Measurements from ENCODE around the gene TCF21. TPM values are rescaled to one million over a fixed set of nuclear protein-coding genes. Genes with fewer than 3 reads are reported as not detected.

Gene TCF21
- total and polyA plus RNA-seq, 2 of the 13 experiments (the other 11 are each of a cell fraction or from before 2014, with no cell fraction given): not detected

DNA sequence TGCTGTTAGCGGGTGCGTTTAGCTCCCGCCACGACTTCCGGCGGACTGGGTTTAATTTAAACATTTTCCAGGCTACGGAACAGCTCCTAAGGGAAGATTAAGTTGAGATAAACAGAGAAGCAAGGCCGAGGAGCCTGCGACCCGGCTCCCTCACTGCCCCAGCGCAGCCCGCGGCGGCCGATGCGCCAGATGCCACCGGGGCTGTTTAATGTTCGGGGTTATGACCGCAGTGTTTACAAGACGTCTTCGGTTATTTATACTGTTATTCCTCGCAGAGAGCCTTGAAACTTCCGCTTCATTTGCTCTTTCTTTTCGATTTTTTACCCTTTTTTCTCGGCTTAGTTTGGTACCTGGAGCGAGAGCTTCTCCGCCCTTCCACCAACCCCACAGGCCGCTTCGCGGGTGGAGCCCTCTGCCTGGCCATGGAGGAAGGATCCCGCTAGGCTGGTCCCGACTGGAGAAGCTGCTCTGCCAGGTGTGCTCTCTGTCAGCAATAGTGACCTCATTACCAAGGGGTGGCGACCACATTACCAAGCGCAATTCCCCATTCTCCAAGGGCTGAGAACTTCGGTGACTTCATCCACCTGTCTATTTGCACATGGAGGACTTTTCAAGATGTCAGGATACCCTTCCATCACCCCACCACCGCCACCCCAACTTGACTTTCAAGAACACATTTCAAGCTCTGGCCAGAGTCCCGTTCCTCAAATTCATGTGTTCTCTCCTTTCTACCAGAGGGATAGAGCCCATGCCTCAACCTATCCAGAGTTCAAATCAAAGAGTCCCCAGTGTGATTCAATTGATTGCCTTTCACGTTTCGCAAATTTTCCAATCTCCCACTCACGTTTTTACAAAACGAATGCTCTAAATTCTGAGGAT is 4.1 kb downstream of the TCF21 start (continued):
- TF ChIP-seq, protein P1, sequence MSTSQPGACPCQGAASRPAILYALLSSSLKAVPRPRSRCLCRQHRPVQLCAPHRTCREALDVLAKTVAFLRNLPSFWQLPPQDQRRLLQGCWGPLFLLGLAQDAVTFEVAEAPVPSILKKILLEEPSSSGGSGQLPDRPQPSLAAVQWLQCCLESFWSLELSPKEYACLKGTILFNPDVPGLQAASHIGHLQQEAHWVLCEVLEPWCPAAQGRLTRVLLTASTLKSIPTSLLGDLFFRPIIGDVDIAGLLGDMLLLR (CRISPR knock-in tag; IDR thresholded peaks at IDR 0.05): no peak
- TF ChIP-seq ZMAT3 (CRISPR knock-in tag; conservative IDR thresholded peaks at IDR 0.05): no peak
- no peak for TF ChIP-seq SMAD1 (CRISPR knock-in tag; IDR thresholded peaks at IDR 0.05; ENCODE audit: borderline replicate concordance, low read depth)
- TF ChIP-seq ZNF180 (CRISPR knock-in tag; IDR thresholded peaks at IDR 0.05; ENCODE audit: borderline replicate concordance, low read depth): no peak
- no peak for TF ChIP-seq ISL2 (CRISPR knock-in tag; IDR thresholded peaks at IDR 0.05)
- no peak for TF ChIP-seq SOX13 (IDR thresholded peaks at IDR 0.05)
- no peak for TF ChIP-seq SOX13 (CRISPR knock-in tag; conservative IDR thresholded peaks at IDR 0.05 in 1 of 2, IDR thresholded peaks at IDR 0.05 in 1 of 2)
- TF ChIP-seq FIP1L1 (IDR thresholded peaks at IDR 0.05; ENCODE audit: borderline replicate concordance, insufficient read depth, low read depth, low read length): no peak
- TF ChIP-seq, protein P2, sequence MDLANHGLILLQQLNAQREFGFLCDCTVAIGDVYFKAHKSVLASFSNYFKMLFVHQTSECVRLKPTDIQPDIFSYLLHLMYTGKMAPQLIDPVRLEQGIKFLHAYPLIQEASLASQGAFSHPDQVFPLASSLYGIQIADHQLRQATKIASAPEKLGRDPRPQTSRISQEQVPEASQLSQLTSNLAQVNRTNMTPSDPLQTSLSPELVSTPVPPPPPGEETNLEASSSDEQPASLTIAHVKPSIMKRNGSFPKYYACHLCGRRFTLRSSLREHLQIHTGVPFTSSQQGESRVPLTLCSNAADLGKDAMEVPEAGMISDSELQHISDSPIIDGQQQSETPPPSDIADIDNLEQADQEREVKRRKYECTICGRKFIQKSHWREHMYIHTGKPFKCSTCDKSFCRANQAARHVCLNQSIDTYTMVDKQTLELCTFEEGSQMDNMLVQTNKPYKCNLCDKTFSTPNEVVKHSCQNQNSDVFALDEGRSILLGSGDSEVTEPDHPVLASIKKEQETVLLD (CRISPR knock-in tag; IDR thresholded peaks at IDR 0.05; ENCODE audit: low read depth): no peak
- TF ChIP-seq, protein P3, sequence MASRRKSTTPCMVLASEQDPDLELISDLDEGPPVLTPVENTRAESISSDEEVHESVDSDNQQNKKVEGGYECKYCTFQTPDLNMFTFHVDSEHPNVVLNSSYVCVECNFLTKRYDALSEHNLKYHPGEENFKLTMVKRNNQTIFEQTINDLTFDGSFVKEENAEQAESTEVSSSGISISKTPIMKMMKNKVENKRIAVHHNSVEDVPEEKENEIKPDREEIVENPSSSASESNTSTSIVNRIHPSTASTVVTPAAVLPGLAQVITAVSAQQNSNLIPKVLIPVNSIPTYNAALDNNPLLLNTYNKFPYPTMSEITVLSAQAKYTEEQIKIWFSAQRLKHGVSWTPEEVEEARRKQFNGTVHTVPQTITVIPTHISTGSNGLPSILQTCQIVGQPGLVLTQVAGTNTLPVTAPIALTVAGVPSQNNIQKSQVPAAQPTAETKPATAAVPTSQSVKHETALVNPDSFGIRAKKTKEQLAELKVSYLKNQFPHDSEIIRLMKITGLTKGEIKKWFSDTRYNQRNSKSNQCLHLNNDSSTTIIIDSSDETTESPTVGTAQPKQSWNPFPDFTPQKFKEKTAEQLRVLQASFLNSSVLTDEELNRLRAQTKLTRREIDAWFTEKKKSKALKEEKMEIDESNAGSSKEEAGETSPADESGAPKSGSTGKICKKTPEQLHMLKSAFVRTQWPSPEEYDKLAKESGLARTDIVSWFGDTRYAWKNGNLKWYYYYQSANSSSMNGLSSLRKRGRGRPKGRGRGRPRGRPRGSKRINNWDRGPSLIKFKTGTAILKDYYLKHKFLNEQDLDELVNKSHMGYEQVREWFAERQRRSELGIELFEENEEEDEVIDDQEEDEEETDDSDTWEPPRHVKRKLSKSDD (CRISPR knock-in tag; IDR thresholded peaks at IDR 0.05; ENCODE audit: low read depth): no peak
- TF ChIP-seq, protein P4, sequence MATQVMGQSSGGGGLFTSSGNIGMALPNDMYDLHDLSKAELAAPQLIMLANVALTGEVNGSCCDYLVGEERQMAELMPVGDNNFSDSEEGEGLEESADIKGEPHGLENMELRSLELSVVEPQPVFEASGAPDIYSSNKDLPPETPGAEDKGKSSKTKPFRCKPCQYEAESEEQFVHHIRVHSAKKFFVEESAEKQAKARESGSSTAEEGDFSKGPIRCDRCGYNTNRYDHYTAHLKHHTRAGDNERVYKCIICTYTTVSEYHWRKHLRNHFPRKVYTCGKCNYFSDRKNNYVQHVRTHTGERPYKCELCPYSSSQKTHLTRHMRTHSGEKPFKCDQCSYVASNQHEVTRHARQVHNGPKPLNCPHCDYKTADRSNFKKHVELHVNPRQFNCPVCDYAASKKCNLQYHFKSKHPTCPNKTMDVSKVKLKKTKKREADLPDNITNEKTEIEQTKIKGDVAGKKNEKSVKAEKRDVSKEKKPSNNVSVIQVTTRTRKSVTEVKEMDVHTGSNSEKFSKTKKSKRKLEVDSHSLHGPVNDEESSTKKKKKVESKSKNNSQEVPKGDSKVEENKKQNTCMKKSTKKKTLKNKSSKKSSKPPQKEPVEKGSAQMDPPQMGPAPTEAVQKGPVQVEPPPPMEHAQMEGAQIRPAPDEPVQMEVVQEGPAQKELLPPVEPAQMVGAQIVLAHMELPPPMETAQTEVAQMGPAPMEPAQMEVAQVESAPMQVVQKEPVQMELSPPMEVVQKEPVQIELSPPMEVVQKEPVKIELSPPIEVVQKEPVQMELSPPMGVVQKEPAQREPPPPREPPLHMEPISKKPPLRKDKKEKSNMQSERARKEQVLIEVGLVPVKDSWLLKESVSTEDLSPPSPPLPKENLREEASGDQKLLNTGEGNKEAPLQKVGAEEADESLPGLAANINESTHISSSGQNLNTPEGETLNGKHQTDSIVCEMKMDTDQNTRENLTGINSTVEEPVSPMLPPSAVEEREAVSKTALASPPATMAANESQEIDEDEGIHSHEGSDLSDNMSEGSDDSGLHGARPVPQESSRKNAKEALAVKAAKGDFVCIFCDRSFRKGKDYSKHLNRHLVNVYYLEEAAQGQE (IDR thresholded peaks at IDR 0.05; ENCODE audit: borderline replicate concordance in 1 of 2, low read depth in 1 of 2, low read length in 2 of 2): no peak
- TF ChIP-seq POLR2AphosphoS2 (IDR thresholded peaks at IDR 0.05; ENCODE audit: low read depth, low read length): no peak
- no peak for TF ChIP-seq SALL1 (CRISPR knock-in tag; IDR thresholded peaks at IDR 0.05)
- no peak for TF ChIP-seq HDAC2 (CRISPR knock-in tag; IDR thresholded peaks at IDR 0.05)
- TF ChIP-seq RAD21 (CRISPR knock-in tag; IDR thresholded peaks at IDR 0.05): no peak
